Aorta (tissue), 5 donors: ENCODE measurements around the gene AMMECR1L. TPM values are rescaled to one million over a fixed set of nuclear protein-coding genes. Genes with fewer than 3 reads are reported as not detected.

Experiments used
- ATAC-seq: fragments of 200-7000 bp; cut with Tn5 transposase; one replicate; pipeline ENCODE4 v1.9.1; 2022; ENCODE audit warnings: moderate library complexity; ENCODE audit not compliant: low FRiP score
- DNase-seq, 2 donors: peaks; one replicate each; pipeline ENCODE4 v3.0.0-alpha.2; 2020
- H3K27ac ChIP-seq, 2 donors: one replicate each; pipeline ENCODE4 v1.5.1; 2013; ENCODE audit warnings: low read length in 2 of 2, mild to moderate bottlenecking in 2 of 2, moderate library complexity in 2 of 2, control low read depth in 1 of 2, inconsistent platforms in 1 of 2, low read depth in 1 of 2
- H3K27me3 ChIP-seq, 2 donors: one replicate each; pipeline ENCODE4 v1.6.1; 2013; ENCODE audit warnings: control low read depth in 1 of 2, low read length in 1 of 2, mild to moderate bottlenecking in 1 of 2, moderate library complexity in 1 of 2; ENCODE audit not compliant: insufficient read depth in 2 of 2, control insufficient read depth in 1 of 2
- H3K36me3 ChIP-seq, 2 donors: one replicate each; pipeline ENCODE4 v1.6.1; 2013; ENCODE audit warnings: control low read depth in 1 of 2, low read length in 1 of 2, mild to moderate bottlenecking in 1 of 2; ENCODE audit not compliant: insufficient read depth in 2 of 2, control insufficient read depth in 1 of 2
- H3K4me1 ChIP-seq, 2 donors: one replicate each; pipeline ENCODE4 v1.6.1; 2013; ENCODE audit warnings: low read length in 2 of 2, control low read depth in 1 of 2, mild to moderate bottlenecking in 1 of 2, moderate library complexity in 1 of 2; ENCODE audit not compliant: insufficient read depth in 2 of 2, control insufficient read depth in 1 of 2
- H3K4me3 ChIP-seq, 2 donors: one replicate each; pipeline ENCODE4 v1.5.1; 2013; ENCODE audit warnings: low read length in 2 of 2, control low read depth in 1 of 2, mild to moderate bottlenecking in 1 of 2
- H3K9me3 ChIP-seq: one replicate; pipeline ENCODE4 v1.6.1; 2013; ENCODE audit warnings: mild to moderate bottlenecking, low read length; ENCODE audit not compliant: control insufficient read depth
- WGBS, 2 donors: extraction: QIAGEN DNeasy Blood & Tissue Kit; methylation state at CpG; one replicate each; pipeline ENCODE4 v1.1.7; 2013; 5-methylcytosine and 5-hydroxymethylcytosine counted together
- intact Hi-C, 2 donors: fragments of 100-400 bp; cut with DNase I; formaldehyde crosslinking; loops; one replicate each; pipeline versions ENCODE4 v1.14.2 to v1.15.0; 2022
- polyA plus RNA-seq, 2 donors: library from polyadenylated mRNA; stranded (reverse); fragments of 200-250 nt; gene quantifications; one replicate each; pipeline ENCODE4 v1.2.3, GENCODE V29; 2013
- total RNA-seq, 2 donors: library from RNA; stranded (reverse); fragmentation: NEBNext Ultra II Directional; extraction: Animal tissue kit (Norgen Biotek cat#: 25700); gene quantifications; one replicate each; pipeline ENCODE4 v1.2.1, GENCODE V29; 2021
- donor health status: healthy with polysubstance abuse.
- donor health status: Bipolar disorder and iron deficiency.
- donor health status: DM: no; HTN: no; CAD: no.
- donor health status: DM: no; HTN: no; CAD: no.
- donor health status: DM: yes; HTN: yes; CAD: no.

AMMECR1L gene
- total and polyA plus RNA-seq, 4 donors, result 3.5 to 17.3 (median 12.0) TPM

GRCh38 chr2:127860130-127860529 is 25.6 kb downstream of the AMMECR1L start:
- peak overlapping the region in 1 of 2 donors; percentile 6 for H3K27ac ChIP-seq
- H3K36me3 ChIP-seq, result peaks cover 4 to 7% of the 10 kb centered on the region in 2 donors
- 43 to 50% methylated on average over 5 of the region's 5 CpGs for WGBS, 2 donors

GRCh38 chr2:127859712-127860085 is 26.1 kb downstream of the AMMECR1L start:
- Histone ChIP-seq H3K27me3 (no peaks in the 10 kb centered on the region), H3K9me3 (no peaks in the 10 kb centered on the region), H3K27ac (peak overlapping the region in 1 of 2 donors; percentile 6), H3K36me3 (peaks cover 2 to 4% of the 10 kb centered on the region in 2 donors), H3K4me1 (no peaks in the 10 kb centered on the region), H3K4me3 (no peak overlapping the region)
- intact Hi-C loops, result loop anchor here in 1 of 2 donors (10.0 kb wide), 1 partner anchor 235 kb away; the partner anchor contains the start of gene UGGT1
- 24 to 26% methylated on average over 8 of the region's 8 CpGs for WGBS, 2 donors
- DNase-seq (no peak), ATAC-seq (no peak)

More at GRCh38 chr2:127860130-127860529, 25.6 kb downstream of the AMMECR1L start:
- Histone ChIP-seq H3K4me1 (no peaks in the 10 kb centered on the region), H3K4me3 (no peak overlapping the region), H3K27me3 (no peaks in the 10 kb centered on the region), H3K9me3 (no peaks in the 10 kb centered on the region)
- ATAC-seq (no peak), DNase-seq (no peak)
- intact Hi-C loops, result no loop called here

- DNase-seq, result no peak
- Histone ChIP-seq H3K9me3 (no peaks in the 10 kb centered on the region), H3K27ac (no peak overlapping the region), H3K4me1 (no peaks in the 10 kb centered on the region), H3K4me3 (peak overlapping the region; percentile 50 to 76), H3K27me3 (no peaks in the 10 kb centered on the region), H3K36me3 (peaks cover 2 to 4% of the 10 kb centered on the region in 2 donors)
- no peak for ATAC-seq
- intact Hi-C loops, result loop anchor here in 1 of 2 donors (10.0 kb wide), 1 partner anchor 237 kb away; the partner anchor contains the start of gene UGGT1
- 4% methylated on average over 18 of the region's 18 CpGs for WGBS, 2 donors
Observed at GRCh38 chr2:127857265-127857808, 28.4 kb downstream of the AMMECR1L start.

GRCh38 chr2:127853671-127854070 is 32.1 kb downstream of the AMMECR1L start:
- ATAC-seq (no peak), DNase-seq (no peak)
- Histone ChIP-seq H3K27me3 (no peaks in the 10 kb centered on the region), H3K27ac (no peak overlapping the region), H3K36me3 (peaks cover 2 to 4% of the 10 kb centered on the region in 2 donors), H3K4me1 (no peaks in the 10 kb centered on the region), H3K9me3 (no peaks in the 10 kb centered on the region), H3K4me3 (no peak overlapping the region)
- WGBS, 2 donors, result 85 to 93% methylated on average over 4 of the region's 4 CpGs
- intact Hi-C loops, result loop anchor here in 1 of 2 donors (10.0 kb wide), 1 partner anchor 241 kb away; the partner anchor contains the start of gene UGGT1

GRCh38 chr2:127852388-127852787 is 33.4 kb downstream of the AMMECR1L start:
- Histone ChIP-seq H3K9me3 (no peaks in the 10 kb centered on the region), H3K36me3 (peaks cover 4 to 7% of the 10 kb centered on the region in 2 donors), H3K4me1 (no peaks in the 10 kb centered on the region), H3K4me3 (no peak overlapping the region), H3K27ac (no peak overlapping the region), H3K27me3 (no peaks in the 10 kb centered on the region)
- DNase-seq (no peak), ATAC-seq (no peak)
- intact Hi-C loops, result loop anchor here in 1 of 2 donors (10.0 kb wide), 1 partner anchor 242 kb away; the partner anchor contains the start of gene UGGT1
- WGBS, 2 donors, result 95 to 96% methylated on average over 8 of the region's 8 CpGs

GRCh38 chr2:127847931-127848330 is 37.8 kb downstream of the AMMECR1L start:
- DNase-seq (no peak), ATAC-seq (no peak)
- Histone ChIP-seq H3K27me3 (no peaks in the 10 kb centered on the region), H3K9me3 (no peaks in the 10 kb centered on the region), H3K36me3 (peaks cover 9 to 11% of the 10 kb centered on the region in 2 donors), H3K4me3 (no peak overlapping the region), H3K27ac (no peak overlapping the region), H3K4me1 (no peaks in the 10 kb centered on the region)
- WGBS, 2 donors, result 86 to 90% methylated on average over 7 of the region's 7 CpGs
- intact Hi-C loops, result no loop called here

- DNase-seq, result no peak
- intact Hi-C loops, result no loop called here
- no peak for ATAC-seq
Observed at GRCh38 chr2:127844973-127845372, 40.8 kb downstream of the AMMECR1L start.

GRCh38 chr2:127843677-127844076 is 42.1 kb downstream of the AMMECR1L start:
- no peaks in the 10 kb centered on the region for H3K9me3 ChIP-seq
- no peaks in the 10 kb centered on the region for H3K4me1 ChIP-seq
- no peaks in the 10 kb centered on the region for H3K27me3 ChIP-seq
- intact Hi-C loops, result no loop called here
- 97 to 99% methylated on average over 6 of the region's 6 CpGs for WGBS, 2 donors
- no peak overlapping the region for H3K27ac ChIP-seq
- ATAC-seq (no peak), DNase-seq (peak in 1 of 2 donors; percentile 20)
- peaks cover 5 to 11% of the 10 kb centered on the region in 2 donors for H3K36me3 ChIP-seq
- no peak overlapping the region for H3K4me3 ChIP-seq

More at GRCh38 chr2:127844973-127845372, 40.8 kb downstream of the AMMECR1L start:
- Histone ChIP-seq H3K27ac (no peak overlapping the region), H3K27me3 (no peaks in the 10 kb centered on the region), H3K4me3 (no peak overlapping the region), H3K9me3 (no peaks in the 10 kb centered on the region), H3K4me1 (no peaks in the 10 kb centered on the region), H3K36me3 (peaks cover 5 to 11% of the 10 kb centered on the region in 2 donors)
- WGBS, 2 donors, result 76 to 78% methylated on average over 4 of the region's 4 CpGs
